Fibroblast of pulmonary artery (primary cell): ENCODE measurements around the gene CHAC1.

Experiments used
- DNase-seq: peaks from one replicate; pipeline ENCODE4 v3.0.0-alpha.2; 2010; ENCODE audit warnings: low read depth
- H3K4me3 ChIP-seq: replicated peaks from 2 replicates; pipeline ENCODE4 v1.5.1; 2011; ENCODE audit warnings: low read depth, mild to moderate bottlenecking, control low read depth, low read length, moderate library complexity
- CTCF ChIP-seq: IDR thresholded peaks from 2 replicates; pipeline ENCODE4 v1.5.1; 2011; ENCODE audit warnings: mild to moderate bottlenecking, control low read depth, low read length, inconsistent platforms; ENCODE audit errors: missing control alignments

Gene CHAC1

GRCh38 chr15:40928821-40929659, 24.2 kb upstream of the CHAC1 start, which contains the start of gene DLL4:
DLL4 (plus strand) TSS chr15:40929340; CDS start chr15:40929669, 329 bp downstream.
- H3K4me3 ChIP-seq, result peak within 1 kb of the TSS; percentile 38
- no peak for TF ChIP-seq CTCF
- no peak for DNase-seq

- peak; percentile 61 for DNase-seq
- TF ChIP-seq CTCF, result no peak
- peak overlapping the region; percentile 38 for H3K4me3 ChIP-seq
These were observed 23.4 kb upstream of the CHAC1 start for GRCh38 chr15:40929660-40930429.

- H3K4me3 ChIP-seq, result peak overlapping the region; percentile 38
- TF ChIP-seq CTCF, result peak; percentile 46
- peak; percentile 54 for DNase-seq
These were observed 22.6 kb upstream of the CHAC1 start for GRCh38 chr15:40930430-40931299.

GRCh38 chr15:40931300-40932142, 21.8 kb upstream of the CHAC1 start:
- H3K4me3 ChIP-seq, result no peak overlapping the region
- DNase-seq, result no peak
- TF ChIP-seq CTCF, result no peak

- DNase-seq, result no peak
- TF ChIP-seq CTCF, result no peak
- no peak overlapping the region for H3K4me3 ChIP-seq
These were observed 21.1 kb upstream of the CHAC1 start for GRCh38 chr15:40932156-40932555.
